HEK293 (cell line): ENCODE data around the gene L3MBTL3.

Source experiments
- CTCF ChIA-PET: fragments of 350-600 bp; formaldehyde crosslinking; extraction: SDS; loops from one replicate; lab custom pipeline; 2021; ENCODE audit warnings: antibody characterized with exemption; lab: Yijun Ruan, JAX
- POLR2A ChIA-PET: fragments of 300-600 bp; formaldehyde crosslinking; extraction: SDS; loops from one replicate; lab custom pipeline; 2020; ENCODE audit warnings: antibody characterized with exemption, inconsistent platforms; lab: Yijun Ruan, JAX
- H3K27ac ChIP-seq: fragments of 200-500 bp; sonication (Bioruptor generic); 2 replicates; pipeline ENCODE4 v1.5.1; 2014; ENCODE audit warnings: low read depth, low read length, control low read depth, inconsistent platforms; ENCODE audit errors: extremely low read depth
- H3K36me3 ChIP-seq, 2 experiments: fragments of 200-500 bp in 1 of 2; sonication (Bioruptor generic) in 1 of 2; 1 replicate in 1 of 2; 2 replicates in 1 of 2; pipeline ENCODE4 v1.5.1; 2014 to 2017; ENCODE audit warnings: inconsistent platforms in 2 of 2, low read length in 2 of 2; ENCODE audit not compliant: control insufficient read depth in 2 of 2, insufficient read depth in 1 of 2
- H3K4me1 ChIP-seq: fragments of 200-500 bp; sonication (Bioruptor generic); 2 replicates; pipeline ENCODE4 v1.5.1; 2014; ENCODE audit warnings: mild to moderate bottlenecking, low read length, inconsistent platforms; ENCODE audit not compliant: control insufficient read depth, insufficient read depth
- H3K4me3 ChIP-seq: 2 replicates; pipeline ENCODE4 v1.5.1; 2011; ENCODE audit warnings: low read depth, mild to moderate bottlenecking, control low read depth, low read length, moderate library complexity
- H3K9me3 ChIP-seq: fragments of 200-500 bp; sonication (Bioruptor generic); 2 replicates; pipeline ENCODE4 v1.5.1; 2014; ENCODE audit warnings: low read depth, low read length, inconsistent platforms; ENCODE audit not compliant: control insufficient read depth, insufficient read depth
- KLF16 ChIP-seq: fragments of 450-650 bp; formaldehyde crosslinking; IDR thresholded peaks from 2 replicates; pipeline ENCODE4 v1.5.1; 2017; ENCODE audit warnings: missing biosample characterization, missing genetic modification characterization
- OVOL3 ChIP-seq: fragments of 450-650 bp; formaldehyde crosslinking; IDR thresholded peaks from 2 replicates; pipeline ENCODE4 v1.5.1; 2016; ENCODE audit warnings: missing biosample characterization, missing genetic modification characterization
- PRDM1 ChIP-seq: fragments of 450-650 bp; formaldehyde crosslinking; IDR thresholded peaks from 2 replicates; pipeline ENCODE4; 2016; ENCODE audit warnings: missing biosample characterization, missing genetic modification characterization
- ZEB2 ChIP-seq: fragments of 450-650 bp; formaldehyde crosslinking; IDR thresholded peaks from 2 replicates; pipeline ENCODE4 v1.5.1; 2016; ENCODE audit warnings: missing biosample characterization, missing genetic modification characterization
- ZFHX2 ChIP-seq: fragments of 450-650 bp; formaldehyde crosslinking; conservative IDR thresholded peaks from 2 replicates; pipeline ENCODE4 v1.5.1; 2016; ENCODE audit warnings: missing biosample characterization, missing genetic modification characterization
- ZFP3 ChIP-seq: fragments of 450-650 bp; formaldehyde crosslinking; IDR thresholded peaks from 2 replicates; pipeline ENCODE4 v1.5.1; 2016; ENCODE audit warnings: low read depth, missing biosample characterization, missing genetic modification characterization
- ZFP41 ChIP-seq: fragments of 450-650 bp; formaldehyde crosslinking; IDR thresholded peaks from 2 replicates; pipeline ENCODE4 v1.5.1; 2016; ENCODE audit warnings: missing biosample characterization, missing genetic modification characterization, borderline replicate concordance
- ZNF112 ChIP-seq: fragments of 450-650 bp; formaldehyde crosslinking; IDR thresholded peaks from 2 replicates; pipeline ENCODE4 v1.5.0; 2017; ENCODE audit warnings: missing biosample characterization, missing genetic modification characterization
- ZNF223 ChIP-seq: fragments of 450-650 bp; formaldehyde crosslinking; IDR thresholded peaks from 2 replicates; pipeline ENCODE4 v1.5.1; 2016; ENCODE audit warnings: missing biosample characterization, missing genetic modification characterization
- ZNF266 ChIP-seq: fragments of 450-650 bp; formaldehyde crosslinking; IDR thresholded peaks from 2 replicates; pipeline ENCODE4 v1.5.1; 2016; ENCODE audit warnings: missing biosample characterization, missing genetic modification characterization, low read depth
- ZNF292 ChIP-seq: fragments of 450-650 bp; formaldehyde crosslinking; IDR thresholded peaks from 2 replicates; pipeline ENCODE4 v1.5.1; 2016; ENCODE audit warnings: low read depth, missing biosample characterization, missing genetic modification characterization, borderline replicate concordance
- ZNF311 ChIP-seq: fragments of 450-650 bp; formaldehyde crosslinking; IDR thresholded peaks from 2 replicates; pipeline ENCODE4 v1.5.1; 2017; ENCODE audit warnings: missing biosample characterization, missing genetic modification characterization, borderline replicate concordance
- ZNF341 ChIP-seq: fragments of 450-650 bp; formaldehyde crosslinking; IDR thresholded peaks from 2 replicates; pipeline ENCODE4; 2016; ENCODE audit warnings: low read depth, missing biosample characterization, missing genetic modification characterization
- ZNF404 ChIP-seq: fragments of 450-650 bp; formaldehyde crosslinking; IDR thresholded peaks from 2 replicates; pipeline ENCODE4 v1.5.1; 2017; ENCODE audit warnings: missing biosample characterization, missing genetic modification characterization
- ZNF423 ChIP-seq: fragments of 450-650 bp; formaldehyde crosslinking; IDR thresholded peaks from 2 replicates; pipeline ENCODE4 v1.5.1; 2016; ENCODE audit warnings: missing biosample characterization, missing genetic modification characterization
- ZNF501 ChIP-seq: fragments of 450-650 bp; formaldehyde crosslinking; IDR thresholded peaks from 2 replicates; pipeline ENCODE4 v1.5.1; 2016; ENCODE audit warnings: missing biosample characterization, missing genetic modification characterization
- ZNF610 ChIP-seq: fragments of 450-650 bp; formaldehyde crosslinking; IDR thresholded peaks from 2 replicates; pipeline ENCODE4 v1.5.1; 2016; ENCODE audit warnings: missing biosample characterization, missing genetic modification characterization, borderline replicate concordance
- ZNF701 ChIP-seq: fragments of 450-650 bp; formaldehyde crosslinking; IDR thresholded peaks from 2 replicates; pipeline ENCODE4 v1.5.1; 2016; ENCODE audit warnings: missing biosample characterization, missing genetic modification characterization
- ZNF747 ChIP-seq: fragments of 450-650 bp; formaldehyde crosslinking; IDR thresholded peaks from 2 replicates; pipeline ENCODE4 v1.5.1; 2016; ENCODE audit warnings: missing biosample characterization, missing genetic modification characterization
- ZNF777 ChIP-seq: fragments of 450-650 bp; formaldehyde crosslinking; IDR thresholded peaks from 2 replicates; pipeline ENCODE4 v1.5.1; 2017; ENCODE audit warnings: missing biosample characterization, missing genetic modification characterization, borderline replicate concordance
- ZNF843 ChIP-seq: fragments of 450-650 bp; formaldehyde crosslinking; IDR thresholded peaks from 2 replicates; pipeline ENCODE4 v1.5.1; 2016; ENCODE audit warnings: missing biosample characterization, missing genetic modification characterization
- TF ChIP-seq, protein P1 (sequence below): fragments of 450-650 bp; formaldehyde crosslinking; IDR thresholded peaks from 2 replicates; pipeline ENCODE4 v1.5.1; 2017; ENCODE audit warnings: missing biosample characterization, missing genetic modification characterization
- TF ChIP-seq, protein P2 (sequence below): sonication (generic); formaldehyde crosslinking; IDR thresholded peaks from 2 replicates; pipeline ENCODE4 v1.8.1; 2022; ENCODE audit warnings: mild to moderate bottlenecking, moderate library complexity, missing genetic modification reagents

Gene L3MBTL3

DNA sequence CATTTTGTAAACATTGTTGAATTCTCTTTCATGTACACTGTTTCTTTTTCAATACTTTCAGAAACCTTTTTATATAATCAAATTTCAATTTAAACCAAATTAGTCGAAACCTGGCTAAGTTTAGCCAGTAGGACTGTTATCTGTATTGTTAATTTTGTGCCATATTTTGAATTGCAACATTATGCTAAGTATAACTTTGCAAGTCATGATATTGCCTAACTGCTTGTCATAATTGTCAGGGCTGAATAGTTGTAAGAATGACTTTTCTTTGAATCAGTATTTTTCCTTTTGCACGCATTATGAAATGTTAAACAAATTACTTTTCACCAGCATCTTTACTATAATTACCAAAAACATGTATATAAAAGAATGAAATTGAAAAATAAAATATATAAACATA is 121.7 kb downstream of the L3MBTL3 start:
- no peak overlapping the region for H3K27ac ChIP-seq
- ChIA-PET POLR2A (no interaction called here), CTCF (interaction anchor here (0.6 to 1.1 kb wide), 2 partner anchors 28 to 29 kb away, joined by 3 to 4 read pairs; no protein-coding TSS in a partner anchor)
- H3K4me1 ChIP-seq = no peaks in the 10 kb centered on the region
- no peaks in the 10 kb centered on the region for H3K9me3 ChIP-seq
- no peak overlapping the region for H3K4me3 ChIP-seq
- TF ChIP-seq ZNF843 (tag by site-specific recombination) = no peak
- no peak for TF ChIP-seq ZEB2 (tag by site-specific recombination)
- TF ChIP-seq ZFP41 (tag by site-specific recombination) = no peak
- no peak for TF ChIP-seq OVOL3 (tag by site-specific recombination)
- TF ChIP-seq ZNF501 (tag by site-specific recombination) = no peak
- TF ChIP-seq ZNF292 (tag by site-specific recombination) = no peak
- no peak for TF ChIP-seq ZNF423 (tag by site-specific recombination)
- peaks cover 0 to 40% of the 10 kb centered on the region in 2 experiments; a peak in 2 of 3 replicates for H3K36me3 ChIP-seq

DNA sequence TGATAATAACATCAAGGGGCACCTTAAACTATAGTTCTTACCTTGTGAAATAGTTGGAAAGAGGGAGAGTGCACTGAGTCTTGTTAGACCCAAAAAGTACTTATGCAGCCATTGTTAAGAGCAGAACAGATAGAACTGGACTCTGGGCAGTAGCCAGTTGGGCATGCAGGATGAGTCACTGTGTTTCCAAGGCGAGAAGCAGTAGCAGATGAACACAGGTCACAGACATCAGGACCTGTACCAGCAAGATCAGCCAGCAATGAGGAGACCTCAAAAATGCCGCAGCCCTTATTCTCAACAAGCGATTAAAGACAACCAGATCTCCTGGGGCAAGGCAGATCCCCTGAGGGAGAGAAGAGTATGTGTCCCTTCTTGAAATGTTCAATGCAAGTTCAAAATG is 125.3 kb downstream of the L3MBTL3 start:
- Histone ChIP-seq H3K36me3 (peaks cover 0 to 22% of the 10 kb centered on the region in 2 experiments; a peak in 2 of 3 replicates), H3K4me1 (no peaks in the 10 kb centered on the region), H3K27ac (no peak overlapping the region), H3K9me3 (no peaks in the 10 kb centered on the region), H3K4me3 (no peak overlapping the region)
- POLR2A ChIA-PET = no interaction called here
- TF ChIP-seq ZNF341 (tag by site-specific recombination) (no peak), ZNF777 (tag by site-specific recombination) (no peak), ZFHX2 (tag by site-specific recombination) (no peak), ZNF404 (tag by site-specific recombination) (no peak), ZNF610 (tag by site-specific recombination) (no peak), ZNF292 (tag by site-specific recombination) (no peak), ZNF501 (tag by site-specific recombination) (no peak), ZFP41 (tag by site-specific recombination) (no peak), ZNF223 (tag by site-specific recombination) (no peak), ZFP3 (tag by site-specific recombination) (no peak), ZNF266 (no peak)
- TF ChIP-seq, protein P1, sequence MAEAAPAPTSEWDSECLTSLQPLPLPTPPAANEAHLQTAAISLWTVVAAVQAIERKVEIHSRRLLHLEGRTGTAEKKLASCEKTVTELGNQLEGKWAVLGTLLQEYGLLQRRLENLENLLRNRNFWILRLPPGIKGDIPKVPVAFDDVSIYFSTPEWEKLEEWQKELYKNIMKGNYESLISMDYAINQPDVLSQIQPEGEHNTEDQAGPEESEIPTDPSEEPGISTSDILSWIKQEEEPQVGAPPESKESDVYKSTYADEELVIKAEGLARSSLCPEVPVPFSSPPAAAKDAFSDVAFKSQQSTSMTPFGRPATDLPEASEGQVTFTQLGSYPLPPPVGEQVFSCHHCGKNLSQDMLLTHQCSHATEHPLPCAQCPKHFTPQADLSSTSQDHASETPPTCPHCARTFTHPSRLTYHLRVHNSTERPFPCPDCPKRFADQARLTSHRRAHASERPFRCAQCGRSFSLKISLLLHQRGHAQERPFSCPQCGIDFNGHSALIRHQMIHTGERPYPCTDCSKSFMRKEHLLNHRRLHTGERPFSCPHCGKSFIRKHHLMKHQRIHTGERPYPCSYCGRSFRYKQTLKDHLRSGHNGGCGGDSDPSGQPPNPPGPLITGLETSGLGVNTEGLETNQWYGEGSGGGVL = no peak
- TF ChIP-seq, protein P2, sequence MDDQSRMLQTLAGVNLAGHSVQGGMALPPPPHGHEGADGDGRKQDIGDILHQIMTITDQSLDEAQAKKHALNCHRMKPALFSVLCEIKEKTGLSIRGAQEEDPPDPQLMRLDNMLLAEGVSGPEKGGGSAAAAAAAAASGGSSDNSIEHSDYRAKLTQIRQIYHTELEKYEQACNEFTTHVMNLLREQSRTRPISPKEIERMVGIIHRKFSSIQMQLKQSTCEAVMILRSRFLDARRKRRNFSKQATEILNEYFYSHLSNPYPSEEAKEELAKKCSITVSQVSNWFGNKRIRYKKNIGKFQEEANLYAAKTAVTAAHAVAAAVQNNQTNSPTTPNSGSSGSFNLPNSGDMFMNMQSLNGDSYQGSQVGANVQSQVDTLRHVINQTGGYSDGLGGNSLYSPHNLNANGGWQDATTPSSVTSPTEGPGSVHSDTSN = no peak
- CTCF ChIA-PET = interaction anchor here (1.0 kb wide), 1 partner anchor 18 kb away, joined by 4 read pairs; no protein-coding TSS in a partner anchor

DNA sequence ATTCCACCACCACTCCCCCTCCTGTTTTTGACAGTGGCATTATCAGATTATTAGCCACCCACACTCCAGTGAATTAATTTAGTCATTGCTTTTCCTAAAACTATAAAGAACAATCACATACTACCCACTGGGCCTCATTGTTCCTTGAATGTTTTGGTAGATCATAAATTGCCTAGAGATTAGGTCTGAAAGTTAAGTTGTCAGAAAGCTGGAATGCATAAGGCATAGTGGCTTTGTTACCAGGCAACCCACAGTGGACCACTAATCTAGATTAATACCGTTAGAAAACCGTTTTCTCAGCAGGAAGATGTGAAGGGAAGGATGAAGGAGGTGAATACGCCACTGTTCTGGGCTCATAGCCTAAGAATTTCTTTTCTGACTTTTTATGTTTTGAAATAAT is 128.7 kb downstream of the L3MBTL3 start:
- POLR2A ChIA-PET = no interaction called here
- Histone ChIP-seq H3K4me3 (no peak overlapping the region), H3K4me1 (no peaks in the 10 kb centered on the region), H3K9me3 (no peaks in the 10 kb centered on the region), H3K36me3 (peaks cover 0 to 8% of the 10 kb centered on the region in 2 experiments; a peak in 2 of 3 replicates), H3K27ac (no peak overlapping the region)
- CTCF ChIA-PET = interaction anchor here (0.7 kb wide), 1 partner anchor 130 kb away, joined by 3 read pairs; no protein-coding TSS in a partner anchor
- TF ChIP-seq PRDM1 = no peak
- TF ChIP-seq ZNF701 = no peak
- TF ChIP-seq ZNF747 (tag by site-specific recombination) = no peak
- TF ChIP-seq ZNF311 (tag by site-specific recombination) = no peak
- no peak for TF ChIP-seq ZNF112 (tag by site-specific recombination)
- TF ChIP-seq KLF16 (tag by site-specific recombination) = no peak
